ENCODE results near the gene LRRC49.

LRRC49 gene

DNA sequence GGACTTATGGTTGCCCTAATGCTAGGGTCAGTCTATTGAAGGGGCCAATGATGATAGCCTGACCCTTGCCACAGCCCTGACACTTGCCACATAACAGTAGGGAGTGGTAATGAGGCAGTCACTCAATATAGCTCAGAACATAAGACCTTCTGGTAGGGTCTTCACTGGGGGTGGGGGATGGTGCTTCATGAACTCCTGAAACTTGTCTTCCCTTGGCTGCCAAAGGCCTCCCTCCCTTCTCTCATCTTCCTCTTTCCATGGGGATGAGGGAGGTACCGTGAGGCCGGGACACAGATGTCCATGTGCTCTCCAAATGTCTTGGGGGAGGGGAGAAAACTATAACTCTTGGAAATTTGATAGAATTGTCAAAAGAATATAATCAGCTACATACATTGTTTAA lies 201.5 kb downstream of the LRRC49 start:
- H3K4me3 ChIP-seq (ENCODE audit: low read length), result no peak overlapping the region
- no peaks in the 10 kb centered on the region for H3K9me3 ChIP-seq (ENCODE audit: insufficient read depth, low read length)
- H3K9ac ChIP-seq (ENCODE audit: low read length), result no peak overlapping the region
- H2AFZ ChIP-seq (ENCODE audit: low read depth, low read length), result no peak overlapping the region
- no peaks in the 10 kb centered on the region for H3K4me1 ChIP-seq (ENCODE audit: low read length)
- no peaks in the 10 kb centered on the region for H3K36me3 ChIP-seq (replicated peaks; ENCODE audit: low read depth, low read length)
- no peaks in the 10 kb centered on the region for H4K20me1 ChIP-seq (ENCODE audit: insufficient read depth, low read length)
- H3K4me2 ChIP-seq (ENCODE audit: low read length), result no peak overlapping the region
- H3K27me3 ChIP-seq (ENCODE audit: low read depth, low read length), result peaks cover 6% of the 10 kb centered on the region; the same call in 1 of the 2 replicates
- no peak overlapping the region for H3K27ac ChIP-seq (ENCODE audit: low read length)
- H3K79me2 ChIP-seq (ENCODE audit: low read length), result no peaks in the 10 kb centered on the region
- TF ChIP-seq EZH2phosphoT487 (IDR thresholded peaks at IDR 0.05; ENCODE audit: low read depth), result no peak
- TF ChIP-seq, protein P1, sequence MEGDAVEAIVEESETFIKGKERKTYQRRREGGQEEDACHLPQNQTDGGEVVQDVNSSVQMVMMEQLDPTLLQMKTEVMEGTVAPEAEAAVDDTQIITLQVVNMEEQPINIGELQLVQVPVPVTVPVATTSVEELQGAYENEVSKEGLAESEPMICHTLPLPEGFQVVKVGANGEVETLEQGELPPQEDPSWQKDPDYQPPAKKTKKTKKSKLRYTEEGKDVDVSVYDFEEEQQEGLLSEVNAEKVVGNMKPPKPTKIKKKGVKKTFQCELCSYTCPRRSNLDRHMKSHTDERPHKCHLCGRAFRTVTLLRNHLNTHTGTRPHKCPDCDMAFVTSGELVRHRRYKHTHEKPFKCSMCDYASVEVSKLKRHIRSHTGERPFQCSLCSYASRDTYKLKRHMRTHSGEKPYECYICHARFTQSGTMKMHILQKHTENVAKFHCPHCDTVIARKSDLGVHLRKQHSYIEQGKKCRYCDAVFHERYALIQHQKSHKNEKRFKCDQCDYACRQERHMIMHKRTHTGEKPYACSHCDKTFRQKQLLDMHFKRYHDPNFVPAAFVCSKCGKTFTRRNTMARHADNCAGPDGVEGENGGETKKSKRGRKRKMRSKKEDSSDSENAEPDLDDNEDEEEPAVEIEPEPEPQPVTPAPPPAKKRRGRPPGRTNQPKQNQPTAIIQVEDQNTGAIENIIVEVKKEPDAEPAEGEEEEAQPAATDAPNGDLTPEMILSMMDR (IDR thresholded peaks at IDR 0.05; ENCODE audit: low read depth, low read length), result no peak

DNA sequence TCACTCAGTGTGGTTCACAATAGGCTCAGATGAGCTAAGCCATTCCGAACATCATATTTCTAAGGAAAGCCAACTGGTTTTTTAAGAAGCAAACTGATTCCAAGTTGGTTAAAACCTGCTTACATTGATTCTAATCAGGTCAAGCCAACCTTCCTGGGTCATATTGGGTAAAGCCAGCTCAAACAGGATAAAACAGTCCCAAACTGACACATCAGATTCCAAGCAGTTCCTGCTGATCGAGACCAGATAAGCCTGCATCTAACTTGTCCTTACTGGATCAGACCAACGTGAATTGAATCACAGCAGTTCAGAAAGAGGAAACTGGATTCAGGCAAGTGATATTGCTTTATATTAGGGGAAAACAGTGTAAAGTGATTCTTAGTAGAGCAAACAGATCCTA lies 204.1 kb downstream of the LRRC49 start:
- H3K4me3 ChIP-seq (ENCODE audit: low read length), result no peak overlapping the region
- H3K9ac ChIP-seq (ENCODE audit: low read length), result no peak overlapping the region
- peaks cover 6% of the 10 kb centered on the region; the same call in 1 of the 2 replicates for H3K27me3 ChIP-seq (ENCODE audit: low read depth, low read length)
- TF ChIP-seq, protein P1 (IDR thresholded peaks at IDR 0.05; ENCODE audit: low read depth, low read length), result no peak
- TF ChIP-seq EZH2phosphoT487 (IDR thresholded peaks at IDR 0.05; ENCODE audit: low read depth), result no peak
- H2AFZ ChIP-seq (ENCODE audit: low read depth, low read length), result no peak overlapping the region
- no peak overlapping the region for H3K4me2 ChIP-seq (ENCODE audit: low read length)
- H3K9me3 ChIP-seq (ENCODE audit: insufficient read depth, low read length), result no peaks in the 10 kb centered on the region
- no peaks in the 10 kb centered on the region for H3K4me1 ChIP-seq (ENCODE audit: low read length)
- H3K27ac ChIP-seq (ENCODE audit: low read length), result no peak overlapping the region
- H4K20me1 ChIP-seq (ENCODE audit: insufficient read depth, low read length), result no peaks in the 10 kb centered on the region
- H3K79me2 ChIP-seq (ENCODE audit: low read length), result no peaks in the 10 kb centered on the region
- no peaks in the 10 kb centered on the region for H3K36me3 ChIP-seq (replicated peaks; ENCODE audit: low read depth, low read length)

GRCh38 chr15:71097890-71098289 lies 205.3 kb downstream of the LRRC49 start:
- Histone ChIP-seq H4K20me1 (ENCODE audit: insufficient read depth, low read length) (no peaks in the 10 kb centered on the region), H3K4me2 (ENCODE audit: low read length) (no peak overlapping the region), H3K79me2 (ENCODE audit: low read length) (no peaks in the 10 kb centered on the region), H3K4me3 (ENCODE audit: low read length) (no peak overlapping the region), H3K4me1 (ENCODE audit: low read length) (peaks cover 3% of the 10 kb centered on the region), H3K36me3 (replicated peaks; ENCODE audit: low read depth, low read length) (no peaks in the 10 kb centered on the region), H2AFZ (ENCODE audit: low read depth, low read length) (no peak overlapping the region), H3K27me3 (ENCODE audit: low read depth, low read length) (peaks cover 6% of the 10 kb centered on the region; the same call in 1 of the 2 replicates), H3K9ac (ENCODE audit: low read length) (no peak overlapping the region), H3K9me3 (ENCODE audit: insufficient read depth, low read length) (no peaks in the 10 kb centered on the region), H3K27ac (ENCODE audit: low read length) (no peak overlapping the region)
- no peak for TF ChIP-seq EZH2phosphoT487 (IDR thresholded peaks at IDR 0.05; ENCODE audit: low read depth)
- TF ChIP-seq, protein P1 (IDR thresholded peaks at IDR 0.05; ENCODE audit: low read depth, low read length), result no peak

GRCh38 chr15:71098920-71099319 lies 206.3 kb downstream of the LRRC49 start:
- H3K27ac ChIP-seq (ENCODE audit: low read length), result no peak overlapping the region

More at GRCh38 chr15:71098920-71099319, 206.3 kb downstream of the LRRC49 start:
- Histone ChIP-seq H4K20me1 (ENCODE audit: insufficient read depth, low read length) (no peaks in the 10 kb centered on the region), H2AFZ (ENCODE audit: low read depth, low read length) (no peak overlapping the region), H3K27me3 (ENCODE audit: low read depth, low read length) (peaks cover 3% of the 10 kb centered on the region; the same call in 1 of the 2 replicates), H3K9ac (ENCODE audit: low read length) (no peak overlapping the region), H3K36me3 (replicated peaks; ENCODE audit: low read depth, low read length) (no peaks in the 10 kb centered on the region), H3K79me2 (ENCODE audit: low read length) (no peaks in the 10 kb centered on the region), H3K4me3 (ENCODE audit: low read length) (no peak overlapping the region), H3K4me2 (ENCODE audit: low read length) (no peak overlapping the region), H3K4me1 (ENCODE audit: low read length) (peaks cover 13% of the 10 kb centered on the region), H3K9me3 (ENCODE audit: insufficient read depth, low read length) (no peaks in the 10 kb centered on the region)
- TF ChIP-seq, protein P1 (IDR thresholded peaks at IDR 0.05; ENCODE audit: low read depth, low read length), result no peak
- no peak for TF ChIP-seq EZH2phosphoT487 (IDR thresholded peaks at IDR 0.05; ENCODE audit: low read depth)
